WTC11 (cell line): ENCODE data around the gene ELOVL5. TPM values are rescaled to one million over a fixed set of nuclear protein-coding genes. Genes with fewer than 3 reads are reported as not detected.

Source experiments
- ATAC-seq: fragments of 200-7000 bp; cut with Tn5 transposase; 2 replicates; pipeline ENCODE4 v1.10.0; 2021; ENCODE audit warnings: mild to moderate bottlenecking, moderate library complexity
- CTCF ChIA-PET: fragments of 300-600 bp; sonication (Branson Sonifier 250); formaldehyde crosslinking; loops from one replicate; lab custom pipeline; 2021; ENCODE audit warnings: antibody characterized with exemption; lab: Charles Lee
- POLR2A ChIA-PET: fragments of 350-600 bp; sonication (Branson Sonifier 250); formaldehyde crosslinking; loops from one replicate; lab custom pipeline; 2021; ENCODE audit warnings: antibody characterized with exemption; lab: Charles Lee
- DNase-seq: peaks from one replicate; pipeline ENCODE4 v3.0.0; 2021; ENCODE audit warnings: low spot score
- H3K27ac Mint-ChIP-seq: 2 replicates; pipeline ENCODE4 v1.8.0; 2021; ENCODE audit warnings: mixed read lengths
- H3K27me3 Mint-ChIP-seq: 2 replicates; pipeline ENCODE4 v1.8.0; 2021; ENCODE audit warnings: low read depth, mild to moderate bottlenecking, moderate library complexity, mixed read lengths
- H3K36me3 Mint-ChIP-seq: 2 replicates; pipeline ENCODE4 v1.8.0; 2021; ENCODE audit warnings: mixed read lengths
- H3K4me1 Mint-ChIP-seq: 2 replicates; pipeline ENCODE4 v1.8.0; 2022; ENCODE audit warnings: mixed read lengths
- H3K4me3 Mint-ChIP-seq: 2 replicates; pipeline ENCODE4 v1.8.0; 2021; ENCODE audit warnings: mild to moderate bottlenecking, moderate library complexity, mixed read lengths
- H3K9me3 Mint-ChIP-seq: 2 replicates; pipeline ENCODE4 v1.8.0; 2021; ENCODE audit warnings: mixed read lengths
- CREB1 ChIP-seq: sonication (generic); formaldehyde crosslinking; IDR thresholded peaks from 2 replicates; pipeline ENCODE4 v1.8.0; 2023; ENCODE audit warnings: mild to moderate bottlenecking, missing genetic modification reagents
- CREM ChIP-seq: sonication (generic); formaldehyde crosslinking; IDR thresholded peaks from 2 replicates; pipeline ENCODE4 v1.8.1; 2022; ENCODE audit warnings: mild to moderate bottlenecking, missing genetic modification reagents, moderate library complexity
- ETV6 ChIP-seq: sonication (generic); formaldehyde crosslinking; IDR thresholded peaks from 2 replicates; pipeline ENCODE4 v1.8.1; 2022; ENCODE audit warnings: mild to moderate bottlenecking, missing genetic modification reagents
- FOXK1 ChIP-seq: sonication (generic); formaldehyde crosslinking; IDR thresholded peaks from 2 replicates; pipeline ENCODE4 v1.8.0; 2022; ENCODE audit warnings: mild to moderate bottlenecking, moderate library complexity, missing genetic modification reagents
- JAZF1 ChIP-seq: fragments of 250-450 bp; sonication (Bioruptor Pico); IDR thresholded peaks from 2 replicates; pipeline ENCODE4 v1.9.0; 2021; ENCODE audit warnings: moderate library complexity, mild to moderate bottlenecking, inconsistent platforms
- NFYB ChIP-seq: sonication (generic); formaldehyde crosslinking; conservative IDR thresholded peaks from 2 replicates; pipeline ENCODE4 v1.8.0; 2022; ENCODE audit warnings: low read depth, missing genetic modification reagents
- NR1H2 ChIP-seq: sonication (generic); formaldehyde crosslinking; IDR thresholded peaks from 2 replicates; pipeline ENCODE4 v1.9.0; 2021; ENCODE audit warnings: mild to moderate bottlenecking, moderate library complexity, missing genetic modification reagents
- NR3C1 ChIP-seq: sonication (generic); formaldehyde crosslinking; conservative IDR thresholded peaks from 2 replicates; pipeline ENCODE4 v1.8.1; 2023; ENCODE audit warnings: low read depth, mild to moderate bottlenecking, missing genetic modification reagents
- RELA ChIP-seq: sonication (generic); formaldehyde crosslinking; IDR thresholded peaks from 2 replicates; pipeline ENCODE4 v1.8.1; 2022; ENCODE audit warnings: missing genetic modification reagents, mild to moderate bottlenecking, borderline replicate concordance
- SMAD3 ChIP-seq: sonication (generic); formaldehyde crosslinking; IDR thresholded peaks from 2 replicates; pipeline ENCODE4 v1.8.0; 2022; ENCODE audit warnings: missing genetic modification reagents, mild to moderate bottlenecking, borderline replicate concordance
- TEAD1 ChIP-seq: sonication (generic); formaldehyde crosslinking; IDR thresholded peaks from 2 replicates; pipeline ENCODE4 v1.8.0; 2022; ENCODE audit warnings: mild to moderate bottlenecking, missing genetic modification reagents
- TP53 ChIP-seq: sonication (generic); formaldehyde crosslinking; IDR thresholded peaks from 2 replicates; pipeline ENCODE4 v1.8.1; 2023; ENCODE audit warnings: mild to moderate bottlenecking, missing genetic modification reagents
- total RNA-seq: library from RNA; stranded (reverse); gene quantifications from 3 replicates; pipeline ENCODE4 v1.2.3, GENCODE V29; 2021
- TF ChIP-seq, protein P1 (sequence below): sonication (generic); formaldehyde crosslinking; IDR thresholded peaks from 2 replicates; pipeline ENCODE4 v1.8.1; 2022; ENCODE audit warnings: mild to moderate bottlenecking, moderate library complexity, missing genetic modification reagents
- TF ChIP-seq, protein P2 (sequence below): fragments of 250-450 bp; sonication (Bioruptor Pico); IDR thresholded peaks from 2 replicates; pipeline ENCODE4 v1.9.0; 2021; ENCODE audit warnings: mild to moderate bottlenecking
- TF ChIP-seq, protein P3 (sequence below): fragments of 250-450 bp; sonication (Bioruptor Pico); IDR thresholded peaks from 2 replicates; pipeline ENCODE4 v1.8.0; 2021; ENCODE audit warnings: mild to moderate bottlenecking
- TF ChIP-seq, protein P4 (sequence below): sonication (generic); formaldehyde crosslinking; IDR thresholded peaks from 2 replicates; pipeline ENCODE4 v1.8.0; 2022; ENCODE audit warnings: mild to moderate bottlenecking, missing genetic modification reagents

ELOVL5 gene
- total RNA-seq, 1 experiment from 2014 or later, result 122 TPM

DNA sequence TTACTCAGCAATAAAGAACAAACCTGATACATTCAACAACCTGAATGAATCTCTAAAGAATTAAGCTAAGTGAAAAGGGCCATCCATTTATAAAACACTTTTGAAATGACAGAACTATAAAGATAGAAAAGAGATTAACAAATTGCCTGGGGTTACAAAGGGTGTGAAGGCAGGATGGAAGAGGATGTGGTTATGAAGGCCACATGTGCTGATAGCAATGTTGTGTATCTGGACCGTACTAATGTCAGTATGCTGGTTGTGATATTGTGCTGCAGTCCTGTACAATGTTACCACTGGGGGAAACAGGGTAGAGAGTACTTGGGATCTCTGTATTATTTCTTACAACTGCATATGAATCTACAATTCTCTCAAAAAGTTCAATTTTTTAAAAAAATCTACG lies 36.4 kb downstream of the ELOVL5 start:
- ATAC-seq, result no peak
- peaks cover 10% of the 10 kb centered on the region; the same call in 1 of the 2 replicates for H3K36me3 Mint-ChIP-seq
- H3K27me3 Mint-ChIP-seq, result no peaks in the 10 kb centered on the region
- peaks cover 47% of the 10 kb centered on the region for H3K4me1 Mint-ChIP-seq
- CTCF ChIA-PET, result no interaction called here
- TF ChIP-seq TP53 (CRISPR knock-in tag) (no peak), TEAD1 (CRISPR knock-in tag) (no peak)
- TF ChIP-seq, all 79 proteins: peak for 0
- POLR2A ChIA-PET, result no interaction called here
- Mint-ChIP-seq H3K4me3 (no peak overlapping the region), H3K27ac (no peak overlapping the region), H3K9me3 (peaks cover 10% of the 10 kb centered on the region)
- DNase-seq, result no peak

DNA sequence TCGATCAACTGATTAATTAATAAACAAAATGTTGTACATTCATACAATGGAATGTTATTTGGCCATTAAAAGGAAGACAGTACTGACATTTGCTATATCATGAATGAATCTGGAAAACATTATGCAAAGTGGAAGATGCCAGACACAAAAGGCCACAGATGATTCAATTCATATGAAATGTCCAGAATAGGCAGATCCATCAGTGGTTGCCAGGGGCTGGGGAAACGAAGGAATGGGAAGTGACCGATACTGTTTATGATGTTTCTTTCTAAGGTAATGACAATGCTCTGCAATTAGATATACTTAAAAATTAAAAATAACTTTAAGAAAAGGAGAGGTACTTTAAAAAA lies 37.2 kb downstream of the ELOVL5 start:
- no peak for ATAC-seq
- DNase-seq, result no peak
- Mint-ChIP-seq H3K9me3 (peaks cover 17% of the 10 kb centered on the region), H3K36me3 (peaks cover 18% of the 10 kb centered on the region), H3K4me1 (peaks cover 47% of the 10 kb centered on the region), H3K4me3 (no peak overlapping the region), H3K27ac (no peak overlapping the region), H3K27me3 (no peaks in the 10 kb centered on the region)
- TF ChIP-seq FOXK1 (no peak), ETV6 (no peak), JAZF1 (no peak), RELA (CRISPR knock-in tag) (no peak), CREB1 (CRISPR knock-in tag) (no peak), SMAD3 (no peak)
- TF ChIP-seq, protein P1, sequence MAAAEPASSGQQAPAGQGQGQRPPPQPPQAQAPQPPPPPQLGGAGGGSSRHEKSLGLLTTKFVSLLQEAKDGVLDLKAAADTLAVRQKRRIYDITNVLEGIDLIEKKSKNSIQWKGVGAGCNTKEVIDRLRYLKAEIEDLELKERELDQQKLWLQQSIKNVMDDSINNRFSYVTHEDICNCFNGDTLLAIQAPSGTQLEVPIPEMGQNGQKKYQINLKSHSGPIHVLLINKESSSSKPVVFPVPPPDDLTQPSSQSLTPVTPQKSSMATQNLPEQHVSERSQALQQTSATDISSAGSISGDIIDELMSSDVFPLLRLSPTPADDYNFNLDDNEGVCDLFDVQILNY (CRISPR knock-in tag), result no peak
- POLR2A ChIA-PET, result no interaction called here
- CTCF ChIA-PET, result no interaction called here

DNA sequence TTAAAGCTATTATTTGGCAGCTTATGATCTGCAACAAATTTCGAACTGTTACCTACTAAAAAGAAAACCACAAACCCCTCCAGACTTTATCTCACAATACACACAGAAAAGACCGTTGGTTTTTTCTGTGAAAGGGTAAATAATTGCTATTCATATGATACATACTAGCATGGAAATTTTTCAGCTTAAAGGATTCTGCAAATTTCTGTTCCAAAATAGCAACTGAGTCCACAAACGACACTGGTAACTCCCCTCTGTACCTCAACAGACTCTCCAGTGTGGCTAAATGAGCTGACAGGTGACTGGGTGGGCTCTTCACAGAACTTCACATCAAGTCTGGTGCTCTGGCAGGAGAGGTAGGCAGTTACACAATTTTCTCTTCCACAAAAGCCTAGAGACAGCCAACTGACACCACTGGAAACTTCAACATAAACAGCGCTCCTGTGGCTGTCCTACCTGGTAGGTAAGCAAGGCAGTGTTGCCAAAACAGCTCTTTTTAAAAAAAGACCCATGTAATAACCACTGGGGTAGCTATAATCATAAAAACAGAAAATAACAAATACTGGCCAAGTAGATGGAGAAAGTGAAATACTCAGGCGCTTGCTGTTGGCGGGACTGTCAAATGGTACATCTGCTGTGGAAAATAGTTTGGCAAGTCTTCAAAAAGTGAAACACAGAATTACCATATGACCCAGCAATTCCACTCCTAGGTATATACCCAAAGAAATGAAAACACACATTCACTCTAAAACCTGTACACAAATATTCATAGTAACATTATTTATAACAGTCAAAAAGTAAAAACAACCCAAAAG lies 37.8 kb downstream of the ELOVL5 start:
- H3K27ac Mint-ChIP-seq, result peak overlapping the region; percentile 19; the same call in 1 of the 2 replicates
- CTCF ChIA-PET, result interaction anchor here (1.2 to 1.5 kb wide), 2 partner anchors 53 to 126 kb away, joined by 3 read pairs; no protein-coding TSS in a partner anchor
- peaks cover 21% of the 10 kb centered on the region for H3K9me3 Mint-ChIP-seq
- POLR2A ChIA-PET, result no interaction called here
- DNase-seq (no peak), ATAC-seq (no peak)
- H3K36me3 Mint-ChIP-seq, result peaks cover 21% of the 10 kb centered on the region
- no peak overlapping the region for H3K4me3 Mint-ChIP-seq
- TF ChIP-seq, protein P2, sequence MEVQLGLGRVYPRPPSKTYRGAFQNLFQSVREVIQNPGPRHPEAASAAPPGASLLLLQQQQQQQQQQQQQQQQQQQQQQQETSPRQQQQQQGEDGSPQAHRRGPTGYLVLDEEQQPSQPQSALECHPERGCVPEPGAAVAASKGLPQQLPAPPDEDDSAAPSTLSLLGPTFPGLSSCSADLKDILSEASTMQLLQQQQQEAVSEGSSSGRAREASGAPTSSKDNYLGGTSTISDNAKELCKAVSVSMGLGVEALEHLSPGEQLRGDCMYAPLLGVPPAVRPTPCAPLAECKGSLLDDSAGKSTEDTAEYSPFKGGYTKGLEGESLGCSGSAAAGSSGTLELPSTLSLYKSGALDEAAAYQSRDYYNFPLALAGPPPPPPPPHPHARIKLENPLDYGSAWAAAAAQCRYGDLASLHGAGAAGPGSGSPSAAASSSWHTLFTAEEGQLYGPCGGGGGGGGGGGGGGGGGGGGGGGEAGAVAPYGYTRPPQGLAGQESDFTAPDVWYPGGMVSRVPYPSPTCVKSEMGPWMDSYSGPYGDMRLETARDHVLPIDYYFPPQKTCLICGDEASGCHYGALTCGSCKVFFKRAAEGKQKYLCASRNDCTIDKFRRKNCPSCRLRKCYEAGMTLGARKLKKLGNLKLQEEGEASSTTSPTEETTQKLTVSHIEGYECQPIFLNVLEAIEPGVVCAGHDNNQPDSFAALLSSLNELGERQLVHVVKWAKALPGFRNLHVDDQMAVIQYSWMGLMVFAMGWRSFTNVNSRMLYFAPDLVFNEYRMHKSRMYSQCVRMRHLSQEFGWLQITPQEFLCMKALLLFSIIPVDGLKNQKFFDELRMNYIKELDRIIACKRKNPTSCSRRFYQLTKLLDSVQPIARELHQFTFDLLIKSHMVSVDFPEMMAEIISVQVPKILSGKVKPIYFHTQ, result no peak
- TF ChIP-seq NR3C1 (CRISPR knock-in tag) (no peak), JAZF1 (no peak), CREM (no peak), NR1H2 (CRISPR knock-in tag) (no peak), NFYB (CRISPR knock-in tag) (no peak)
- TF ChIP-seq, protein P3, sequence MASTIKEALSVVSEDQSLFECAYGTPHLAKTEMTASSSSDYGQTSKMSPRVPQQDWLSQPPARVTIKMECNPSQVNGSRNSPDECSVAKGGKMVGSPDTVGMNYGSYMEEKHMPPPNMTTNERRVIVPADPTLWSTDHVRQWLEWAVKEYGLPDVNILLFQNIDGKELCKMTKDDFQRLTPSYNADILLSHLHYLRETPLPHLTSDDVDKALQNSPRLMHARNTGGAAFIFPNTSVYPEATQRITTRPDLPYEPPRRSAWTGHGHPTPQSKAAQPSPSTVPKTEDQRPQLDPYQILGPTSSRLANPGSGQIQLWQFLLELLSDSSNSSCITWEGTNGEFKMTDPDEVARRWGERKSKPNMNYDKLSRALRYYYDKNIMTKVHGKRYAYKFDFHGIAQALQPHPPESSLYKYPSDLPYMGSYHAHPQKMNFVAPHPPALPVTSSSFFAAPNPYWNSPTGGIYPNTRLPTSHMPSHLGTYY (CRISPR knock-in tag), result no peak
- TF ChIP-seq, protein P4, sequence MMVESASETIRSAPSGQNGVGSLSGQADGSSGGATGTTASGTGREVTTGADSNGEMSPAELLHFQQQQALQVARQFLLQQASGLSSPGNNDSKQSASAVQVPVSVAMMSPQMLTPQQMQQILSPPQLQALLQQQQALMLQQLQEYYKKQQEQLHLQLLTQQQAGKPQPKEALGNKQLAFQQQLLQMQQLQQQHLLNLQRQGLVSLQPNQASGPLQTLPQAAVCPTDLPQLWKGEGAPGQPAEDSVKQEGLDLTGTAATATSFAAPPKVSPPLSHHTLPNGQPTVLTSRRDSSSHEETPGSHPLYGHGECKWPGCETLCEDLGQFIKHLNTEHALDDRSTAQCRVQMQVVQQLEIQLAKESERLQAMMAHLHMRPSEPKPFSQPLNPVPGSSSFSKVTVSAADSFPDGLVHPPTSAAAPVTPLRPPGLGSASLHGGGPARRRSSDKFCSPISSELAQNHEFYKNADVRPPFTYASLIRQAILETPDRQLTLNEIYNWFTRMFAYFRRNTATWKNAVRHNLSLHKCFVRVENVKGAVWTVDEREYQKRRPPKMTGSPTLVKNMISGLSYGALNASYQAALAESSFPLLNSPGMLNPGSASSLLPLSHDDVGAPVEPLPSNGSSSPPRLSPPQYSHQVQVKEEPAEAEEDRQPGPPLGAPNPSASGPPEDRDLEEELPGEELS (CRISPR knock-in tag), result no peak
- peaks cover 47% of the 10 kb centered on the region for H3K4me1 Mint-ChIP-seq
- H3K27me3 Mint-ChIP-seq, result no peaks in the 10 kb centered on the region
